Pons (tissue), 1 donor: ENCODE data around the gene TBX2.
"Not testable (repeated sequence)": the region's sequence is repeated elsewhere in the genome, so short reads cannot be mapped to it uniquely, and the experiment has no call there.

ENCODE experiments used
- DNase-seq: peaks from one replicate; pipeline ENCODE4 v3.0.0-alpha.2; 2016; ENCODE audit warnings: low spot score

TBX2 gene

GRCh38 chr17:61431594-61432311 is 32.1 kb downstream of the TBX2 start:
- DNase-seq, result no peak

GRCh38 chr17:61436273-61436672 is 36.6 kb downstream of the TBX2 start:
- DNase-seq, result no peak

GRCh38 chr17:61436995-61437704 is 37.5 kb downstream of the TBX2 start:
- DNase-seq, result no peak

- no peak for DNase-seq
Measured at GRCh38 chr17:61440697-61441096, 41.1 kb downstream of the TBX2 start.

GRCh38 chr17:61441507-61441906 is 41.9 kb downstream of the TBX2 start:
- not testable (repeated sequence) for DNase-seq

- no peak for DNase-seq
Measured at GRCh38 chr17:61442136-61442775, 42.6 kb downstream of the TBX2 start.

- no peak for DNase-seq
Measured at GRCh38 chr17:61442878-61443474, 43.3 kb downstream of the TBX2 start.

GRCh38 chr17:61443475-61443882 is 43.8 kb downstream of the TBX2 start:
- DNase-seq, result no peak

GRCh38 chr17:61444075-61444474 is 44.4 kb downstream of the TBX2 start:
- no peak for DNase-seq

GRCh38 chr17:61444831-61445230 is 45.2 kb downstream of the TBX2 start:
- no peak for DNase-seq

GRCh38 chr17:61447358-61447757 is 47.7 kb downstream of the TBX2 start:
- DNase-seq, result no peak

- DNase-seq, result no peak
Measured at GRCh38 chr17:61448042-61448441, 48.4 kb downstream of the TBX2 start.

- DNase-seq, result not testable (repeated sequence)
Measured at GRCh38 chr17:61449140-61449539, 49.5 kb downstream of the TBX2 start.

GRCh38 chr17:61449707-61450640 is 50.3 kb downstream of the TBX2 start:
- no peak for DNase-seq

GRCh38 chr17:61450641-61451537 is 51.2 kb downstream of the TBX2 start:
- no peak for DNase-seq

GRCh38 chr17:61451538-61452300 is 52.1 kb downstream of the TBX2 start:
- DNase-seq, result no peak

GRCh38 chr17:61452301-61453290 is 53.0 kb downstream of the TBX2 start, which contains the start of gene TBX4:
TBX4 (plus strand) TSS chr17:61452422; CDS start chr17:61456491, 4,069 bp downstream.
- no peak for DNase-seq
